GM18909 (cell line): ENCODE data around the gene NDRG2.

ENCODE experiments used
- ATAC-seq: cut with Tn5 transposase; IDR thresholded peaks from one replicate; pipeline ENCODE4 v1.9.1; 2021; ENCODE audit warnings: mild to moderate bottlenecking; ENCODE audit not compliant: unreplicated experiment, poor library complexity

The NDRG2 gene

DNA sequence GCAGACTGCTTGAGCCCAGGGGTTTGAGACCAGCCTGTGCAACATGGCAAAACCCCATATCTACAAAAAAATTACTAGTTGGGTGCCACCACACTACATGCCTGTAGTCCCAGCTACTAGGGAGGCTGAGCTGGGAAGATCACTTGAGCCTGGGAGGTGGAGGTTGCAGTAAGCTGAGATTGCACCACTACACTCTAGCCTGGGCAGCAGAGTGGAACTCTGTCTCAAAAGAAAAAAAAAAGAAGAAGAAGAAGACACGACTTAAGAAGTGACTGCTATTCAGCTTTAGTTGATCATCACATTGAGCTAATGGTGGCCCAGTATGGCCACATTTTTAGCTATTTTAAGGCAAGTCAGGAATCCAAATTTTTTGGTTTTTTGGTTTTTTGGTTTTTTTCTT is 44.0 kb downstream of the NDRG2 start:
- ATAC-seq, result no peak

DNA sequence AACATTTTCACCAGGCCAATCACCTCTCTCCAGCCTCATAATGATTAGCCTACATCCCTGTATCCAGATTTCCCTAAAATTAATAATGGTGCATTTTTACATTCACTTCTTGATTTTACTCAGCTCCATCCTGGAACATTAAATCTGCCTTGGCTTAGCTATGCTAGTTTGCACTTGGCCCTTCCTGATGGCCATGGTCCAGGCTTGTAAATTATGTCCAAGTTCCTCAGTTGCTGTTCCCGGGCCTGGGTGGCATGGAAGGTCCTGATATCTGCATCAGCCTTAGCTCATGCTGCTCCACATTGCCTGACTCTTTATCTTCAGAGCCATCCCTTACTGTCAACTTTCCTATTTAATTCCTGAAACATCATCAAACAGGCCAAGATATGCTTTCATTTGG is 46.2 kb downstream of the NDRG2 start:
- no peak for ATAC-seq

DNA sequence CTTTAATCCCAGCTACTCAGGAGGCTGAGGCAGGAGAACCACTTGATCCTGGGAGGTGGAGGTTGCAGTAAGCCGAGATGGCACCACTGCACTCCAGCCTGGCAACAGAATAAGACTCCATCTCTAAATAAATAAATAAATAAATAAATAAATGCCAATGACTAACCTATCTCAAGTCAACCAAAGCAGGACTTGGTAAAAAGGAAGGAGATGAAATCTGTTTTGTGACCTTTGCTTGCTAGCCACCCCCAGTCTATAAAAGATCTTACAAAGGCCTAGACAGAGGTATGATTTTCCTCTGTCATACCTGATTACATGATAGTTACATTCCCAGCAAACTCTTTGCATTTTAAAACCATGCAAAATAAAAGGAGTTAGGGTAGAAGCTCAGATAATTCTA is 48.6 kb downstream of the NDRG2 start:
- no peak for ATAC-seq

DNA sequence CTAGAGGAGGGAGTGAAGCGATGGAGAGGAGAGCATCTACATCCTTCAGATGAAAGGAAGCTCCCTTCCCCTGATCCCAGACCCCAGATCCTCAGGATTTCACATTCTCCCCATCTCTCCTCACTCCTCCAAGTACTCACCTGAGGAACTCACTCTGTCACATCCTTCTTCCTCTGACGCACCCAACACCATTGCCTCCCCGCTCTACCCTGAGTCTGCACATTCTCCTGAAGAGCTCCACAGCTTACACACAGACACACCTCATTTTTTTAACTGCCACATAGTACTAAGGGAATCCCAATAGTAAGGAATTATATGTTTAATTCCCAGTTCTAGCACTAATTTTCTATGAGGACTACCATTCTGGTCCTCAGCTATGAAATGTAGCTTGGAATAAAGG is 51.4 kb downstream of the NDRG2 start:
- no peak for ATAC-seq

DNA sequence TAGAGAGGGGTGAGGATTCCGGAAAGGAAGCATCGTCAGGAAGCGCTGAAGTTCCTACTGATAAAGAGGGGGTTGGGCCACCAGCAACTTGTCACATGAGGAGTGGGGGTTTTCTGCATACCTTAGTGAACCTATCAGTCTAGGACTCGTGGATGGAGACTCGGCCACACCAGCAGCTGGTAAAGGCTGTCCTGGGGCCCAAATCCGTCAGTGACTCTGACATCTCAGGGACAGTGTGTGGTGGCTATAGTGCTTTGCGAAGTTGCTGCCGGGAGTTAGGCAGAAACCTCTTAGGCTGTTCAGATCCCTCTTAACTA is 53.2 kb downstream of the NDRG2 start:
- ATAC-seq, result peak; percentile 21

DNA sequence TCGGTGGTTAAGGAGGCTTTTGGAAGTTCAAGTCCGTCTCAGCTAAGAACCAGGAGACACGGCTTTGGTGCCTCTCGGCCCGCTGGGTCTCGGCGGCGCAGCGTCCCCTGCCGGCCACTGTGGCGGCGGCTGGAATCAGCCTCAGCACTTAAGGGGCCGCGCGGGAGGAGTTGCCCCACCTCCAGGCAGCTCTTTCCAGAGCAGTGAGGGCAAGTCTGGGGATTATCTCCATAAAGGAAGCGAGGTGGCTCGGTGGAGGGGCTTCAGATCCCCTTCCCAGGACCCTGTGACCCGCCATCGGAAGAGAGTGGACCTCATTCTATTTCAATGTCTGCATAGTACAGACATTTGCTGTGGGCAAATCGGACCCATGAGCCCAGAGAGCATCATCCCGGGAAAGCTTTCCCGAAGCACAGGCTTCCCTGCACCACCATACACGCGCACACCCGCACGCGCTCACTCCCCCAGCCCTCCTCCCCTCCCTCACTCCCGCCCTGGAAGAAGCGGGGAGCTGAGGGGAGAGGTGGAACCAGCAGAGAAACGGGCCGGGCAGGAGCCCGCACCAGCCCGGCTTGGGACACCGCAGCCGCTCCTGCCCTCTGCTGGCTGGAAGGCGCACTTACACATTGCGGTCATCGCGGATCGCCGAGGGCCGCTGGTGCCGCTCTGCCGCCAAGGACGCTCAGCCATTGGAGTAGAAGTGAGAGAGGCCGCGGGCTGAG is 53.7 kb downstream of the NDRG2 start:
- peak; percentile 94 for ATAC-seq

DNA sequence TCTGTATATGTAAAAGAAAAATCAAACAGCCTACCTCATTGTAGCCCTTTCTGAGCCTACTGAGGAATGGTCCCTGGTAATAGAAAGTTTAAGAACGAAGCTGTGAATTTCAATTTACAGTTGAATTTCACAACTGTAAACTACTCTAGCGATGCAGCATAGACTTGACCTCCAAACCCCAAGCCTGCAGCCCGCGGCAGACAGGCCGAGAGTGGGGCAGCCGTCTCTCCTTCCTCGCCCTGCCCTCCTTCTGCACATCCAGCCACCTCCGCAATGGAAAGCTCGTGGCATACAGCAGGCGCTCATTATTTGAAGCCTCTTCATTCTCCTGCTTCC is 54.2 kb downstream of the NDRG2 start:
- peak; percentile 25 for ATAC-seq

DNA sequence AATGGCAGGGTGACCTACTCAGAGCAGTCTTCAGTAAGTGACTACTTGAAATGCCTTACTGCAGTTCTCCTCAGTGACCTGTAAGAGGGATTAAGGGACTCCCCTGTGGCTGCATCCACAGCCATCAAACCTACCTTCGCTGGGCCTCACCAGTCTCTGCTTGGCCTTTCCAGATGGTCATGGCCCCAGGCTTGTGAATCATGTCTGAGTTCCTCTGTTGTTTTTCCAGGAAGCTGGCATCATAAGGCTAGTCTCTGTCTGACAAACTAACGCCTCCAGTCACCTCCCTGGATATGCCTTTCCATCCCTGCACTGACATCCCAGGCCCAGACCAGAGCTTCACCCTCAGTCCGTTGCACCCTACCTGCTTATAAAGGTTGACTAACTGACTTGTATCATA is 55.5 kb downstream of the NDRG2 start:
- ATAC-seq, result no peak
